NK-92 treated with Interleukin-12 subunit alpha and Interleukin-12 subunit beta, amount 100 ng/mL, for 24 hours (cell line): ENCODE data around the gene METTL4.
"Not testable (repeated sequence)": the region's sequence is repeated elsewhere in the genome, so short reads cannot be mapped to it uniquely, and the experiment has no call there.

ENCODE experiments used
- DNase-seq: peaks from one replicate; lab custom pipeline; 2025; lab: John Stamatoyannopoulos, UW

The METTL4 gene

GRCh38 chr18:2564373-2564772, 6.9 kb downstream of the METTL4 start:
- no peak for DNase-seq

GRCh38 chr18:2559249-2559648, 12.1 kb downstream of the METTL4 start:
- DNase-seq: no peak

- DNase-seq: no peak
Measured at GRCh38 chr18:2557536-2557935, 13.8 kb downstream of the METTL4 start.

GRCh38 chr18:2555895-2556294, 15.4 kb downstream of the METTL4 start:
- no peak for DNase-seq

GRCh38 chr18:2554696-2555095, 16.6 kb downstream of the METTL4 start:
- no peak for DNase-seq

- no peak for DNase-seq
Measured at GRCh38 chr18:2551425-2551824, 19.9 kb downstream of the METTL4 start.

- no peak for DNase-seq
Measured at GRCh38 chr18:2549462-2549861, 21.8 kb downstream of the METTL4 start.

- no peak for DNase-seq
Measured at GRCh38 chr18:2547477-2548087, 23.7 kb downstream of the METTL4 start.

- no peak for DNase-seq
Measured at GRCh38 chr18:2545155-2545554, 26.1 kb downstream of the METTL4 start.

GRCh38 chr18:2541925-2542563, 29.3 kb downstream of the METTL4 start:
- not testable (repeated sequence) for DNase-seq

GRCh38 chr18:2540575-2540974, 30.7 kb downstream of the METTL4 start:
- no peak for DNase-seq

GRCh38 chr18:2538844-2539243, 32.5 kb downstream of the METTL4 start:
- no peak for DNase-seq

- no peak for DNase-seq
Measured at GRCh38 chr18:2538236-2538635, 33.1 kb downstream of the METTL4 start.

- DNase-seq: no peak
Measured at GRCh38 chr18:2537296-2537695, 34.0 kb downstream of the METTL4 start.

GRCh38 chr18:2536493-2536892, 34.8 kb downstream of the METTL4 start:
- no peak for DNase-seq

- DNase-seq: no peak
Measured at GRCh38 chr18:2536063-2536462, 35.2 kb downstream of the METTL4 start.

- no peak for DNase-seq
Measured at GRCh38 chr18:2535419-2535910, 35.8 kb downstream of the METTL4 start.

- DNase-seq: no peak
Measured at GRCh38 chr18:2534906-2535305, 36.4 kb downstream of the METTL4 start.

GRCh38 chr18:2532797-2533196, 38.5 kb downstream of the METTL4 start:
- DNase-seq: no peak

GRCh38 chr18:2531751-2532150, 39.6 kb downstream of the METTL4 start:
- DNase-seq: no peak

- no peak for DNase-seq
Measured at GRCh38 chr18:2529154-2529553, 42.2 kb downstream of the METTL4 start.

GRCh38 chr18:2526329-2526728, 45.0 kb downstream of the METTL4 start:
- DNase-seq: no peak

- DNase-seq: not testable (repeated sequence)
Measured at GRCh38 chr18:2524794-2525198, 46.5 kb downstream of the METTL4 start.

GRCh38 chr18:2522112-2522511, 49.2 kb downstream of the METTL4 start:
- no peak for DNase-seq
